Mesenchymal stem cell (in vitro differentiated cells and primary cell): ENCODE data around the gene PDS5B. TPM values are rescaled to one million over a fixed set of nuclear protein-coding genes. Genes with fewer than 3 reads are reported as not detected.

Experiments
- DNase-seq: peaks from one replicate; pipeline ENCODE4 v3.0.0-alpha.2; 2013
- H2AFZ ChIP-seq: one replicate; pipeline ENCODE4 v1.6.1; 2013; ENCODE audit warnings: low read depth, mild to moderate bottlenecking, control low read depth, inconsistent platforms, low read length, moderate library complexity
- H2AK5ac ChIP-seq: 2 replicates; pipeline ENCODE4 v1.6.1; 2013; ENCODE audit warnings: low read length, moderate library complexity, mild to moderate bottlenecking, inconsistent platforms; ENCODE audit not compliant: severe bottlenecking
- H2BK120ac ChIP-seq: one replicate; pipeline ENCODE4 v1.6.1; 2013; ENCODE audit warnings: low read depth, mild to moderate bottlenecking, inconsistent platforms, low read length, moderate library complexity
- H2BK12ac ChIP-seq, 2 experiments: one replicate each; pipeline ENCODE4 v1.6.1; 2013; ENCODE audit warnings: inconsistent platforms in 2 of 2, low read length in 2 of 2, mild to moderate bottlenecking in 2 of 2, moderate library complexity in 2 of 2, control low read depth in 1 of 2
- H2BK15ac ChIP-seq: one replicate; pipeline ENCODE4 v1.6.1; 2013; ENCODE audit warnings: mild to moderate bottlenecking, low read depth, inconsistent platforms; ENCODE audit not compliant: poor library complexity, severe bottlenecking
- H2BK5ac ChIP-seq: 2 replicates; pipeline ENCODE4 v1.6.1; 2013; ENCODE audit warnings: low read depth, mild to moderate bottlenecking, low read length, control low read depth, inconsistent platforms; ENCODE audit not compliant: poor library complexity, severe bottlenecking
- H3K14ac ChIP-seq, 2 experiments: one replicate each; pipeline ENCODE4 v1.6.1; 2013; ENCODE audit warnings: inconsistent platforms in 2 of 2, low read length in 2 of 2, control low read depth in 1 of 2, mild to moderate bottlenecking in 1 of 2, moderate library complexity in 1 of 2
- H3K18ac ChIP-seq, 2 experiments: one replicate each; pipeline ENCODE4 v1.6.1; 2013; ENCODE audit warnings: inconsistent platforms in 2 of 2, low read length in 2 of 2, control low read depth in 1 of 2, low read depth in 1 of 2, mild to moderate bottlenecking in 1 of 2
- H3K23ac ChIP-seq, 2 experiments: one replicate each; pipeline ENCODE4 v1.6.1; 2013; ENCODE audit warnings: inconsistent platforms in 2 of 2, low read length in 2 of 2, mild to moderate bottlenecking in 2 of 2, moderate library complexity in 2 of 2, control low read depth in 1 of 2
- H3K27ac ChIP-seq: 2 replicates; pipeline ENCODE4 v1.5.1; 2013; ENCODE audit warnings: mild to moderate bottlenecking, moderate library complexity, low read length, control low read depth, inconsistent platforms; ENCODE audit not compliant: poor library complexity, severe bottlenecking
- H3K27me3 ChIP-seq, 2 experiments: 2 replicates each; pipeline versions ENCODE4 v1.6.1 to v1.7.0; 2013; ENCODE audit warnings: low read length in 2 of 2, mild to moderate bottlenecking in 2 of 2, moderate library complexity in 2 of 2, control low read depth in 1 of 2, inconsistent platforms in 1 of 2; ENCODE audit not compliant: control insufficient read depth in 1 of 2, insufficient read depth in 1 of 2
- H3K36me3 ChIP-seq, 2 experiments: 2 replicates each; pipeline versions ENCODE4 v1.6.1 to v1.7.0; 2013; ENCODE audit warnings: low read length in 2 of 2, control low read depth in 1 of 2, inconsistent platforms in 1 of 2, low read depth in 1 of 2, mild to moderate bottlenecking in 1 of 2; ENCODE audit not compliant: insufficient read depth in 2 of 2, control insufficient read depth in 1 of 2
- H3K4ac ChIP-seq, 2 experiments: one replicate each; pipeline ENCODE4 v1.6.1; 2013; ENCODE audit warnings: inconsistent platforms in 2 of 2, low read length in 2 of 2, mild to moderate bottlenecking in 2 of 2, moderate library complexity in 2 of 2, control low read depth in 1 of 2, low read depth in 1 of 2
- H3K4me1 ChIP-seq: 2 replicates; pipeline ENCODE4 v1.6.1; 2013; ENCODE audit warnings: low read depth, low read length, control low read depth; ENCODE audit not compliant: control insufficient read depth, insufficient read depth
- H3K4me2 ChIP-seq: 2 replicates; pipeline ENCODE4 v1.6.1; 2013; ENCODE audit warnings: low read length, mild to moderate bottlenecking, inconsistent platforms; ENCODE audit not compliant: poor library complexity, severe bottlenecking
- H3K4me3 ChIP-seq, 2 experiments: 2 replicates each; pipeline versions ENCODE4 v1.5.1 to v1.7.0; 2013; ENCODE audit warnings: low read length in 2 of 2, mild to moderate bottlenecking in 2 of 2, control low read depth in 1 of 2, low read depth in 1 of 2; ENCODE audit not compliant: insufficient read depth in 1 of 2
- H3K79me1 ChIP-seq: replicated peaks from 2 replicates; pipeline ENCODE4 v1.6.1; 2013; ENCODE audit warnings: mild to moderate bottlenecking, control low read depth, low read length, inconsistent platforms; ENCODE audit not compliant: poor library complexity, severe bottlenecking
- H3K9ac ChIP-seq: 2 replicates; pipeline ENCODE4 v1.7.0; 2013; ENCODE audit warnings: mild to moderate bottlenecking, low read length, moderate library complexity
- H3K9me3 ChIP-seq: 2 replicates; pipeline ENCODE4 v1.7.0; 2013; ENCODE audit warnings: mild to moderate bottlenecking, low read length; ENCODE audit not compliant: control insufficient read depth
- H4K8ac ChIP-seq: one replicate; pipeline ENCODE4 v1.6.1; 2013; ENCODE audit warnings: inconsistent platforms, mild to moderate bottlenecking, low read length, moderate library complexity
- H4K91ac ChIP-seq: one replicate; pipeline ENCODE4 v1.6.1; 2013; ENCODE audit warnings: mild to moderate bottlenecking, low read length, inconsistent platforms
- WGBS: methylation state at CpG from one replicate; pipeline ENCODE4 v1.1.7; 2013; ENCODE audit warnings: mixed read lengths; 5-methylcytosine and 5-hydroxymethylcytosine counted together
- polyA plus RNA-seq, 2 experiments: library from polyadenylated mRNA; stranded (reverse); fragments of 200-250 nt; gene quantifications; one replicate each; pipeline ENCODE4 v1.2.3, GENCODE V29; 2013

PDS5B gene
- 30.1 TPM for polyA plus RNA-seq (2013, experiment 1 of 2)
- polyA plus RNA-seq (2013, experiment 2 of 2): 27.3 TPM

GRCh38 chr13:32586080-32586900 lies at the start of gene PDS5B:
TSS of gene PDS5B (plus strand) at chr13:32586452. CDS start at chr13:32648773, 62,321 bp downstream.
- H3K4me1 ChIP-seq: peaks cover 2% of the 10 kb centered on the region
- H2BK15ac ChIP-seq: peak within 1 kb of the TSS; percentile 28
- no peak within 1 kb of the TSS for H2BK5ac ChIP-seq
- H3K9me3 ChIP-seq: no peaks in the 10 kb centered on the region
- H2AK5ac ChIP-seq: peak within 1 kb of the TSS; percentile 69
- H3K4me3 ChIP-seq: peak within 1 kb of the TSS; percentile 98 to 100
- DNase-seq: peak; percentile 94
- H4K91ac ChIP-seq: peak within 1 kb of the TSS; percentile 68
- peak within 1 kb of the TSS; percentile 88 for H3K4me2 ChIP-seq
- peak within 1 kb of the TSS; percentile 86 for H3K27ac ChIP-seq
- H3K79me1 ChIP-seq: no peaks in the 10 kb centered on the region
- WGBS: under 1% methylated on average over 45 of the region's 97 CpGs
- H3K4ac ChIP-seq: peak within 1 kb of the TSS in 1 of 2 experiments; percentile 94
- peak within 1 kb of the TSS; percentile 93 for H3K9ac ChIP-seq
- no peaks in the 10 kb centered on the region for H3K27me3 ChIP-seq
- H3K36me3 ChIP-seq: no peaks in the 10 kb centered on the region
- H2AFZ ChIP-seq: peak within 1 kb of the TSS; percentile 92
- H4K8ac ChIP-seq: peak within 1 kb of the TSS; percentile 64
- H3K23ac ChIP-seq: no peak within 1 kb of the TSS
- H3K14ac ChIP-seq: peak within 1 kb of the TSS; percentile 69 to 75
- peak within 1 kb of the TSS; percentile 61 for H2BK120ac ChIP-seq
- peak within 1 kb of the TSS in 1 of 2 experiments; percentile 63 for H2BK12ac ChIP-seq
- H3K18ac ChIP-seq: peak within 1 kb of the TSS; percentile 96

- 29% methylated on average over 21 of the region's 22 CpGs for WGBS
These were observed 48.6 kb upstream of the PDS5B start for GRCh38 chr13:32537580-32538142.

GRCh38 chr13:32538143-32538620 lies 48.1 kb upstream of the PDS5B start:
- Histone ChIP-seq H4K8ac (peak overlapping the region; percentile 95), H2BK5ac (peak overlapping the region; percentile 25), H3K27me3 (no peaks in the 10 kb centered on the region), H3K4ac (peak overlapping the region; percentile 19 to 88), H3K9me3 (no peaks in the 10 kb centered on the region), H2AK5ac (peak overlapping the region; percentile 53), H3K4me3 (peak overlapping the region; percentile 77 to 86), H2BK120ac (peak overlapping the region; percentile 83), H3K4me1 (peaks cover 2% of the 10 kb centered on the region), H3K79me1 (no peaks in the 10 kb centered on the region), H3K27ac (peak overlapping the region; percentile 94), H3K14ac (peak overlapping the region; percentile 23 to 25), H2AFZ (peak overlapping the region; percentile 47), H2BK12ac (peak overlapping the region in 1 of 2 experiments; percentile 39), H3K23ac (no peak overlapping the region), H4K91ac (peak overlapping the region; percentile 45), H3K18ac (peak overlapping the region; percentile 80 to 96), H3K4me2 (peak overlapping the region; percentile 24), H3K9ac (peak overlapping the region; percentile 95), H3K36me3 (peaks cover 0 to 33% of the 10 kb centered on the region in 2 experiments), H2BK15ac (peak overlapping the region; percentile 13)
- under 1% methylated on average over 23 of the region's 23 CpGs for WGBS
- peak; percentile 83 for DNase-seq

More at GRCh38 chr13:32537580-32538142, 48.6 kb upstream of the PDS5B start:
- Histone ChIP-seq H2BK15ac (no peak overlapping the region), H3K4me3 (peak overlapping the region; percentile 77 to 86), H3K4me2 (peak overlapping the region; percentile 53), H3K4ac (peak overlapping the region in 1 of 2 experiments; percentile 19), H3K27ac (peak overlapping the region; percentile 94), H4K8ac (peak overlapping the region; percentile 5), H3K18ac (peak overlapping the region; percentile 80 to 96), H3K27me3 (no peaks in the 10 kb centered on the region), H3K23ac (no peak overlapping the region), H2BK120ac (no peak overlapping the region), H3K79me1 (no peaks in the 10 kb centered on the region), H3K14ac (no peak overlapping the region), H4K91ac (no peak overlapping the region), H2BK12ac (no peak overlapping the region), H3K4me1 (peaks cover 2% of the 10 kb centered on the region), H3K9me3 (no peaks in the 10 kb centered on the region), H3K36me3 (peaks cover 0 to 35% of the 10 kb centered on the region in 2 experiments), H2AK5ac (peak overlapping the region; percentile 60), H2BK5ac (no peak overlapping the region), H3K9ac (peak overlapping the region; percentile 95), H2AFZ (no peak overlapping the region)
- no peak for DNase-seq
